ENCODE results near the gene ZNF729. TPM values are rescaled to one million over a fixed set of nuclear protein-coding genes. Genes with fewer than 3 reads are reported as not detected.
"Not testable (repeated sequence)": the region's sequence is repeated elsewhere in the genome, so short reads cannot be mapped to it uniquely, and the experiment has no call there.

The ZNF729 gene
- not detected for polyA plus RNA-seq (2012; ENCODE audit: insufficient read depth, insufficient read length)

- no peak for DNase-seq (ENCODE audit: low read depth, low spot score)
- H3K4me3 ChIP-seq (ENCODE audit: low read length) = no peak within 1 kb of the TSS
Measured at GRCh38 chr19:22286151-22286810, at the start of gene ZNF729. Gene ZNF729 (plus strand): TSS chr19:22286441. CDS start chr19:22286526, 85 bp downstream.

- H3K4me3 ChIP-seq (ENCODE audit: low read length) = no peak overlapping the region
- no peak for DNase-seq (ENCODE audit: low read depth, low spot score)
Measured at GRCh38 chr19:22256856-22257255, 29.4 kb upstream of the ZNF729 start.

GRCh38 chr19:22257381-22257780 is 28.9 kb upstream of the ZNF729 start:
- DNase-seq (ENCODE audit: low read depth, low spot score) = no peak
- H3K4me3 ChIP-seq (ENCODE audit: low read length) = no peak overlapping the region

- DNase-seq (ENCODE audit: low read depth, low spot score) = no peak
Measured at GRCh38 chr19:22257916-22258315, 28.3 kb upstream of the ZNF729 start.

GRCh38 chr19:22260499-22260898 is 25.7 kb upstream of the ZNF729 start:
- H3K4me3 ChIP-seq (ENCODE audit: low read length) = no peak overlapping the region
- no peak for DNase-seq (ENCODE audit: low read depth, low spot score)

More at GRCh38 chr19:22257916-22258315, 28.3 kb upstream of the ZNF729 start:
- no peak overlapping the region for H3K4me3 ChIP-seq (ENCODE audit: low read length)

GRCh38 chr19:22261596-22261995 is 24.6 kb upstream of the ZNF729 start:
- H3K4me3 ChIP-seq (ENCODE audit: low read length) = no peak overlapping the region
- no peak for DNase-seq (ENCODE audit: low read depth, low spot score)

GRCh38 chr19:22263121-22263520 is 23.1 kb upstream of the ZNF729 start:
- no peak overlapping the region for H3K4me3 ChIP-seq (ENCODE audit: low read length)

GRCh38 chr19:22321554-22321953 is 35.3 kb downstream of the ZNF729 start:
- H3K4me3 ChIP-seq (ENCODE audit: low read length); DNase-seq (ENCODE audit: low read depth, low spot score): not testable (repeated sequence)

More at GRCh38 chr19:22263121-22263520, 23.1 kb upstream of the ZNF729 start:
- DNase-seq (ENCODE audit: low read depth, low spot score) = no peak

- no peak for DNase-seq (ENCODE audit: low read depth, low spot score)
- no peak overlapping the region for H3K4me3 ChIP-seq (ENCODE audit: low read length)
Measured at GRCh38 chr19:22326219-22326618, 40.0 kb downstream of the ZNF729 start.

- no peak for DNase-seq (ENCODE audit: low read depth, low spot score)
- no peak overlapping the region for H3K4me3 ChIP-seq (ENCODE audit: low read length)
Measured at GRCh38 chr19:22327321-22327720, 41.1 kb downstream of the ZNF729 start.

- H3K4me3 ChIP-seq (ENCODE audit: low read length) = no peak overlapping the region
- no peak for DNase-seq (ENCODE audit: low read depth, low spot score)
Measured at GRCh38 chr19:22331521-22331920, 45.3 kb downstream of the ZNF729 start.

GRCh38 chr19:22332924-22333323 is 46.7 kb downstream of the ZNF729 start:
- DNase-seq (ENCODE audit: low read depth, low spot score) = no peak
- no peak overlapping the region for H3K4me3 ChIP-seq (ENCODE audit: low read length)

GRCh38 chr19:22335716-22336115 is 49.5 kb downstream of the ZNF729 start:
- no peak for DNase-seq (ENCODE audit: low read depth, low spot score)
- no peak overlapping the region for H3K4me3 ChIP-seq (ENCODE audit: low read length)

- DNase-seq (ENCODE audit: low read depth, low spot score) = no peak
Measured at GRCh38 chr19:22354665-22355064, 68.4 kb downstream of the ZNF729 start.

More at GRCh38 chr19:22354665-22355064, 68.4 kb downstream of the ZNF729 start:
- H3K4me3 ChIP-seq (ENCODE audit: low read length) = no peak overlapping the region

All from Jurkat, Clone E6-1 (cell line).